ENCODE results near the gene IKZF1.

Gene IKZF1

DNA sequence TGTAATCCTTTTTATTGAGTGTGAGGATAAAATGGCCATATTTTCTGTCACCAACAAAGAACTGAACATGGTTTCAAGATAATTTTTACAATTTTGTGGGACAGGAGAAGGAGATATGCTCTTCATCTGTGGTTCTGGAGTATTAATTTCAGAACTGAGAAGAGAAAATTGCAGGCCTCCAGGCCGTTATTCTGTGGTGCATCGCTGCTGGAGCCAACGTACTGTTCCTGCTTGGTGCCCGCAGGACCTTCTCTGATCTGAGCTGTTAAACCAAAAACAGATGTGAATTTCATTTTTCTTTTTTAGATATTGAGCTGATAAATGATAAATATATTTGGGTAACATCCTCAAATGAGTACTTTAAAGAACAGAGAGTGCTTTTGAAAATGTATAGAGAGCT, 63.9 kb downstream of the IKZF1 start:
- Histone ChIP-seq H3K4me3 (ENCODE audit: low read length) (no peak overlapping the region), H3K9ac (ENCODE audit: low read length) (no peak overlapping the region), H3K27ac (ENCODE audit: low read depth, low read length) (no peak overlapping the region), H3K36me3 (ENCODE audit: control insufficient read depth, insufficient read depth, low read length) (no peaks in the 10 kb centered on the region), H3K4me1 (ENCODE audit: control insufficient read depth, insufficient read depth, low read length) (no peaks in the 10 kb centered on the region), H3K27me3 (ENCODE audit: control insufficient read depth, insufficient read depth, low read length) (no peaks in the 10 kb centered on the region)

GRCh38 chr7:50369143-50370026, 64.9 kb downstream of the IKZF1 start:
- no peaks in the 10 kb centered on the region for H3K4me1 ChIP-seq (ENCODE audit: control insufficient read depth, insufficient read depth, low read length)
- no peak overlapping the region for H3K4me3 ChIP-seq (ENCODE audit: low read length)
- H3K36me3 ChIP-seq (ENCODE audit: control insufficient read depth, insufficient read depth, low read length), result no peaks in the 10 kb centered on the region
- no peak overlapping the region for H3K9ac ChIP-seq (ENCODE audit: low read length)
- H3K27ac ChIP-seq (ENCODE audit: low read depth, low read length), result no peak overlapping the region
- H3K27me3 ChIP-seq (ENCODE audit: control insufficient read depth, insufficient read depth, low read length), result no peaks in the 10 kb centered on the region

GRCh38 chr7:50370884-50371283, 66.4 kb downstream of the IKZF1 start:
- H3K27ac ChIP-seq (ENCODE audit: low read depth, low read length), result no peak overlapping the region
- H3K36me3 ChIP-seq (ENCODE audit: control insufficient read depth, insufficient read depth, low read length), result no peaks in the 10 kb centered on the region
- no peaks in the 10 kb centered on the region for H3K27me3 ChIP-seq (ENCODE audit: control insufficient read depth, insufficient read depth, low read length)
- H3K4me3 ChIP-seq (ENCODE audit: low read length), result no peak overlapping the region
- H3K9ac ChIP-seq (ENCODE audit: low read length), result no peak overlapping the region
- H3K4me1 ChIP-seq (ENCODE audit: control insufficient read depth, insufficient read depth, low read length), result no peaks in the 10 kb centered on the region

- Histone ChIP-seq H3K27me3 (ENCODE audit: control insufficient read depth, insufficient read depth, low read length) (no peaks in the 10 kb centered on the region), H3K36me3 (ENCODE audit: control insufficient read depth, insufficient read depth, low read length) (no peaks in the 10 kb centered on the region), H3K9ac (ENCODE audit: low read length) (no peak overlapping the region), H3K4me3 (ENCODE audit: low read length) (no peak overlapping the region), H3K4me1 (ENCODE audit: control insufficient read depth, insufficient read depth, low read length) (no peaks in the 10 kb centered on the region), H3K27ac (ENCODE audit: low read depth, low read length) (no peak overlapping the region)
These were observed 67.1 kb downstream of the IKZF1 start for GRCh38 chr7:50371551-50372021.

DNA sequence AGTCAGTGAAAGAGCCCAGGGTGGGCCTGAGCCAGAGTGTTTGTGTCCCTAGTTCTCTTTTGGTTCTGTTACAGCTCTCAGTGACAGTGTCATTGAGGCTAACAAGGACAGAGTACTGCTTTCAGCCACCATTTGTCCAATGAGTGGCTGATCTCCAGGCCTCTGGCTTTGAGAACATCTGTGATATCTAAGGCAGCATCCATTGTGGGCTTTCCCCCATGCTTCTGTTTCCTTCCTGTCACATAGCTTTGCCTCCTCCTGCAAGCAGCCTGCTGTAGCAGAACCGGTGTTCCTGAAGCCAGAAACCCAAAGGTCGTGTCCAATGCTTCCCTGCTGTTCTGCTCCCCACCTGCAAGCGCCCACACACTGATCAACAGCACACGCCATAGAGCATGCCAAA, 68.4 kb downstream of the IKZF1 start:
- no peak overlapping the region for H3K9ac ChIP-seq (ENCODE audit: low read length)
- H3K4me1 ChIP-seq (ENCODE audit: control insufficient read depth, insufficient read depth, low read length), result no peaks in the 10 kb centered on the region
- H3K27ac ChIP-seq (ENCODE audit: low read depth, low read length), result no peak overlapping the region
- H3K36me3 ChIP-seq (ENCODE audit: control insufficient read depth, insufficient read depth, low read length), result no peaks in the 10 kb centered on the region
- no peaks in the 10 kb centered on the region for H3K27me3 ChIP-seq (ENCODE audit: control insufficient read depth, insufficient read depth, low read length)
- H3K4me3 ChIP-seq (ENCODE audit: low read length), result no peak overlapping the region

- no peaks in the 10 kb centered on the region for H3K36me3 ChIP-seq (ENCODE audit: control insufficient read depth, insufficient read depth, low read length)
These were observed 71.7 kb downstream of the IKZF1 start for GRCh38 chr7:50376056-50376820.

GRCh38 chr7:50377356-50377755, 72.8 kb downstream of the IKZF1 start:
- H3K9ac ChIP-seq (ENCODE audit: low read length), result no peak overlapping the region
- H3K4me3 ChIP-seq (ENCODE audit: low read length), result no peak overlapping the region
- H3K27ac ChIP-seq (ENCODE audit: low read depth, low read length), result no peak overlapping the region
- H3K36me3 ChIP-seq (ENCODE audit: control insufficient read depth, insufficient read depth, low read length), result peaks cover under 1% of the 10 kb centered on the region
- H3K27me3 ChIP-seq (ENCODE audit: control insufficient read depth, insufficient read depth, low read length), result no peaks in the 10 kb centered on the region
- H3K4me1 ChIP-seq (ENCODE audit: control insufficient read depth, insufficient read depth, low read length), result no peaks in the 10 kb centered on the region

More at GRCh38 chr7:50376056-50376820, 71.7 kb downstream of the IKZF1 start:
- Histone ChIP-seq H3K4me1 (ENCODE audit: control insufficient read depth, insufficient read depth, low read length) (no peaks in the 10 kb centered on the region), H3K27ac (ENCODE audit: low read depth, low read length) (no peak overlapping the region), H3K27me3 (ENCODE audit: control insufficient read depth, insufficient read depth, low read length) (no peaks in the 10 kb centered on the region), H3K9ac (ENCODE audit: low read length) (no peak overlapping the region), H3K4me3 (ENCODE audit: low read length) (no peak overlapping the region)

GRCh38 chr7:50379082-50379481, 74.6 kb downstream of the IKZF1 start:
- H3K9ac ChIP-seq (ENCODE audit: low read length), result no peak overlapping the region
- no peak overlapping the region for H3K4me3 ChIP-seq (ENCODE audit: low read length)
- H3K36me3 ChIP-seq (ENCODE audit: control insufficient read depth, insufficient read depth, low read length), result peaks cover 4% of the 10 kb centered on the region
- no peaks in the 10 kb centered on the region for H3K4me1 ChIP-seq (ENCODE audit: control insufficient read depth, insufficient read depth, low read length)
- H3K27me3 ChIP-seq (ENCODE audit: control insufficient read depth, insufficient read depth, low read length), result no peaks in the 10 kb centered on the region
- no peak overlapping the region for H3K27ac ChIP-seq (ENCODE audit: low read depth, low read length)

- no peaks in the 10 kb centered on the region for H3K4me1 ChIP-seq (ENCODE audit: control insufficient read depth, insufficient read depth, low read length)
- H3K36me3 ChIP-seq (ENCODE audit: control insufficient read depth, insufficient read depth, low read length), result peaks cover 4% of the 10 kb centered on the region
- no peaks in the 10 kb centered on the region for H3K27me3 ChIP-seq (ENCODE audit: control insufficient read depth, insufficient read depth, low read length)
- H3K9ac ChIP-seq (ENCODE audit: low read length), result no peak overlapping the region
- no peak overlapping the region for H3K27ac ChIP-seq (ENCODE audit: low read depth, low read length)
- H3K4me3 ChIP-seq (ENCODE audit: low read length), result no peak overlapping the region
These were observed 75.0 kb downstream of the IKZF1 start for GRCh38 chr7:50379539-50379938.

- Histone ChIP-seq H3K36me3 (ENCODE audit: control insufficient read depth, insufficient read depth, low read length) (peaks cover 4% of the 10 kb centered on the region), H3K4me1 (ENCODE audit: control insufficient read depth, insufficient read depth, low read length) (no peaks in the 10 kb centered on the region), H3K9ac (ENCODE audit: low read length) (no peak overlapping the region), H3K27me3 (ENCODE audit: control insufficient read depth, insufficient read depth, low read length) (no peaks in the 10 kb centered on the region), H3K27ac (ENCODE audit: low read depth, low read length) (no peak overlapping the region), H3K4me3 (ENCODE audit: low read length) (no peak overlapping the region)
These were observed 77.9 kb downstream of the IKZF1 start for GRCh38 chr7:50382455-50382854.

DNA sequence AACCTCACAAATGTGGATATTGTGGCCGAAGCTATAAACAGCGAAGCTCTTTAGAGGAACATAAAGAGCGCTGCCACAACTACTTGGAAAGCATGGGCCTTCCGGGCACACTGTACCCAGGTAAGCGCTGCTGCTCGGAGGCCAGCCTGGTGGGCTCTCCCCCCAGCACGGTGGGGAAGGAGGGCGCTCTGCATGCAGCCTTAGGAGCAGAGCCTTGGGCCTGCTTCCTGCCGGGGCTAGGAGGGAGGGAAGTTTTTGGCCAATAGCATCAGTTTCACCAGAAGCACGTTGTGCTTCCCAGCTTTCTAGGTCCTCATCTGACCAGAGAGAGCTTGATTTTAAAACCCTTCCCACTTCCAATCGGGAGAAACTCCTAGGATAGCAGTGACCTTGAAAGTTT, 82.8 kb downstream of the IKZF1 start:
- no peaks in the 10 kb centered on the region for H3K4me1 ChIP-seq (ENCODE audit: control insufficient read depth, insufficient read depth, low read length)
- H3K9ac ChIP-seq (ENCODE audit: low read length), result no peak overlapping the region
- H3K36me3 ChIP-seq (ENCODE audit: control insufficient read depth, insufficient read depth, low read length), result peaks cover 3% of the 10 kb centered on the region
- no peaks in the 10 kb centered on the region for H3K27me3 ChIP-seq (ENCODE audit: control insufficient read depth, insufficient read depth, low read length)
- no peak overlapping the region for H3K4me3 ChIP-seq (ENCODE audit: low read length)
- H3K27ac ChIP-seq (ENCODE audit: low read depth, low read length), result no peak overlapping the region

GRCh38 chr7:50389961-50390360, 85.4 kb downstream of the IKZF1 start:
- no peaks in the 10 kb centered on the region for H3K4me1 ChIP-seq (ENCODE audit: control insufficient read depth, insufficient read depth, low read length)
- no peaks in the 10 kb centered on the region for H3K36me3 ChIP-seq (ENCODE audit: control insufficient read depth, insufficient read depth, low read length)
- no peak overlapping the region for H3K27ac ChIP-seq (ENCODE audit: low read depth, low read length)
- no peak overlapping the region for H3K4me3 ChIP-seq (ENCODE audit: low read length)
- no peaks in the 10 kb centered on the region for H3K27me3 ChIP-seq (ENCODE audit: control insufficient read depth, insufficient read depth, low read length)
- H3K9ac ChIP-seq (ENCODE audit: low read length), result no peak overlapping the region

All from rectal smooth muscle tissue (tissue), 1 donor.